AG08395 (cell line): ENCODE measurements around the gene SAA4.
A peak's percentile ranks its signal among the peaks of the same experiment; 100 is the strongest.
"Not testable (repeated sequence)": the region's sequence is repeated elsewhere in the genome, so short reads cannot be mapped to it uniquely, and the experiment has no call there.

ENCODE experiments used
- DNase-seq: peaks from one replicate; pipeline ENCODE4 v3.0.0; 2012; ENCODE audit warnings: mixed read lengths, low spot score

The SAA4 gene

DNA sequence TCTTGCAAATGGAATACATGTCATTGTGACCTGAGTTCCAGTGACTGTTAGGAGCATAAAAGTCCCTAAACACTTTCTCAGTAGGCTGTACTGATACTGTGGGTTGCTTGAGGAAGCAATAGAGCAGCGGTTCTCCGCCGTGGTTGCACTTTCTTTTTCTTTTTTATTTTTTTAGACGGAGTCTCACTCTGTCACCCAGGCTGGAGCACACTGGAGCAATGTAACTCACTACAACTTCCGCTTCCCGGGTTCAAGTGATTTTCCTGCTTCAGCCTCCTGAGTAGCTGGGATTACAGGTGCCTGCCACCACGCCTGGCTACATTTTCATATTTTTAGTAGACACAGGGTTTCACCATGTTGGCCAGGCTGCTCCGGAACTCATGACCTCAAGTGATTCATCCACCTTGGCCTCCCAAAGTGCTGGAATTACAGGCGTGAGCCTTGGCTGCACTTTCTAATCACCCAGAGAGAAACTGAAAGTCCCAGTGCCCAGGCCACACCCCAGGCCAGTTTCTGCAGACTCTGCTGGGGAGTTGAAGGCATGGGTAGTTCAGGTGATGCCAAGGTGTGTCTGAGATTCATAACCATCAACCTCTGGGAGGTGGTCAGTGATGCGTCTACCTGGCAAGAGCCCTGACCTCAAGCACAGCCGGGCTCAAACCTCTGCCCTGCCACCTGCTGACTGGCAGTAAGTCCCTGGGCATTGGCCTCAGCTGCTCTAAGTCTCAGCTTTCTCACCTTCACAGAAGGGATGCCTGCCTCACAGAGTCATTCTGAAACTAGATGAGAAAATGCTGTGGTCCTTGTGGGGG lies 10.0 kb upstream of the SAA4 start:
- not testable (repeated sequence) for DNase-seq

DNA sequence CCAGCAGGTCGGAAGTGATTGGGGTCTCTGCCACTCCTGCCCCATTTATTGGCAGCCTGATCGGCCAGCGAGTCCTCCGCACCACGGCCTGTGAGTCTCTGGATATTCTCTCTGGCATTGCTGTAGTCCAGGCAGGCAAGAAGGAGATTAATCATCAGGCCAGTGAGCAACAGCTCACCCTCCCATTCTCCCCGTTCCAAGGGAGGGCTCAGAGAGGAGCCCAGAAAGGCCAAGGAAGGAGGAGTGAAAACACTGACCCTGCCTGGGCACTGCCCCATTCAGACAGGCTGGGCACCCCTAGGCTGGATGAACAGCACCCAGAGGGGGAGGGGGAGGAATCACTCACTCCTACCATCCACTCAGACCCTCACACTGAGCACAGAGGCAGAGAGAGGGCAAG lies 8.8 kb upstream of the SAA4 start:
- DNase-seq, result no peak

DNA sequence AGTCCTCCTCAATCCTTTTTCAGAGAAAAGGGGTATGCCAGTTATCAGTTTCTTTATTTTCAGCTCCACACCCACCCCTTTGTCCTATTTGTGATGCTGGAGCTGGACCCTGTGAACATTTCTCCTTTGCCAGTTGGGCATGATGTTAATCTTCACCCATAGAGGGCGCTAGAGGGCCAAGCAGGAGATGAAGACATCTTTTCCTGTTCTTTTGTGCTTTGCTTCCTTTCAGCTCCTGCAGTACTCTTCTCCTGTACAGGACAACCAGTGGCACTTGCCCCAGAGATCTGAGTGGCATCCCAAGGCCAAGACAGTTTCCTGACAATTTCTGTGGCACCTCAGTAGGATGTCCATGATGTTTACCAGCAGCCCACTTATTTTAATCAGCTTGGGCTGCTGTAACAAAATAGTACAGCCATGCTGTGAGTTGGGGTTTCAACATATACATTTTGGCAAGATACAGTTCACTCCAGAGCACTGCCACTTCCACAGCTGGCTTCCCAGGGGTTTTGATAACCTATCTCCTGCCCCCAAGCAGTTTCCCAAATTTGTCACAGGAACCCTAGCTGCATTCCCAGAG lies 7.3 kb upstream of the SAA4 start:
- DNase-seq, result peak; percentile 74

DNA sequence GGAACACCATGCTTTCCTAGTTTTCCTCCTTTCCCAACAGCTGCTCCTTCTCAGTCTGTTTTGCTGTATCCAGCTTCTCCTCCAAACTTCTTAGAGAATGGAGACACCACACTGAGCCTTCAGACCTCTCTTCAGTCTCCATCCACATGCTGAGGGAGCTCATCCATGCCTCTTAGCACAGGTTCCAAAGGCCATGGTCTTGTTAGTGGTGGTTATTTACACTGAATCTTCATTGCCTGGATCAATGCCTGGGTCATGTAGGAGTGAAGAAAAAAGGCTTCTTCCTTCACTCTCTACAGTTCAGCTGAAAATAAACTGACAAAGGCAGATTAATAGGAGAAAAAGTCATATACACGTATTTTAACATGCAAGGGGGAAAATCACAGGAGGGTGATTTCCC lies 3.1 kb upstream of the SAA4 start:
- no peak for DNase-seq

DNA sequence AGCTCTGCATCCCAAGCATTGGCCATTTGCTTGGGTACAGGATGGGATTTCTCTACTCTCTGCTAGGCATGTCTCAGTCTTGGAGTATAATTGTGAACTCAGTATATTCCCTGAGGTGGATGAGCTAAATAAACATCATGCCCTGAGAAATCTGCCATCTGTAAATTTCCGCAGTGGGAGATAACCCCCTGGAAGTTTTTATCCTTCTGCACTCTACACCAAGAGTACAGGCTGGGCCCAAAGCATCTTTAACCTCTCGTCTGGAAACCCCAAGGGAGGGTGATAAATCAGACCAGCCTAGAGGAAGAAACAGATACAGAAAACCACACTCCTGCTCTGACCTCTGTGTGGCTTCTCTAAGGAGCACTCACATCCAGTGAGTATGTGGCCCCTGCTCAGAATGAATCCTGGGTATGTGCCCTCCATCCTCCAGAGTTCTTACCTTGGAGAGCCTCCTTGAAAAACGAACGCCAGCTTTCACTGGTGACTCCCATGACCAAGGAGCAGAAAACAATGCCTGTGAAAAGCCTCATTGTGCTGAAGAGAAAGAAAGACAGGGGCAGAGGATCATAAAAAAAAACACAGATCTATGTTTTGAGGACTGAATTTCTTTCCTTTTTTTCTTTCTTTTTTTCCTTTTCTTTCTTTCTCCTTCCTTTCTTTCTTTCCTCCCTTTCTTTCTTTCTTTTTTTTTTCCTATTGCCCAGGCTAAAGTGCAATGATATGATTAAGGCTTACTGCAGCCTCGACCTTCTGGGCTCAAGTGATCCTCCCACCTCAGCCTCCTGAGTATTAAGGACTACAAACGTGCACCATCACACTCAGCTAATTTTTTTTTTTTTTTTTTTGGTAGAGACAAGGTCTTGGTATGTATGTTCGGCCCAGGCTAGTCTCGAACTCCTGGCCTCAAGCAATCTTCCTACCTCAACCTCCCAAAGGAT lies 938 bp downstream of the SAA4 start:
- DNase-seq, result no peak

DNA sequence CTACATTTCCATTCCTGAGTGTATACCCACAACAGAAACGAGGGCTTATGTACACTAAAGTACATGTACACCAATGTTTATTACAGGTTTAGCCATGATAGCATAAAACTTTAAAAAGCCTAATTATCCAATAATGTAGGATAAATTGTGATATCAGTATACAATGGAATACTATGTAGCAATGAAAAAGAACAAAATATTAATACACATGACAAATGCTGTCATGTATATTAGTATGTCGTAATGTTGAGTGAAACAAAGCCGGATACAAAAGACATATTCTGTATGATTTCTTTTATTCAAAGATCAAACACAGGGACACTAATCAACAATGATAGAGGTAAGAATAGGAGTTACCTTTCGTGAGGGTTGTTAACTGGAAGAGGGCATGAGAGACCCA lies 2.7 kb downstream of the SAA4 start:
- DNase-seq, result no peak

DNA sequence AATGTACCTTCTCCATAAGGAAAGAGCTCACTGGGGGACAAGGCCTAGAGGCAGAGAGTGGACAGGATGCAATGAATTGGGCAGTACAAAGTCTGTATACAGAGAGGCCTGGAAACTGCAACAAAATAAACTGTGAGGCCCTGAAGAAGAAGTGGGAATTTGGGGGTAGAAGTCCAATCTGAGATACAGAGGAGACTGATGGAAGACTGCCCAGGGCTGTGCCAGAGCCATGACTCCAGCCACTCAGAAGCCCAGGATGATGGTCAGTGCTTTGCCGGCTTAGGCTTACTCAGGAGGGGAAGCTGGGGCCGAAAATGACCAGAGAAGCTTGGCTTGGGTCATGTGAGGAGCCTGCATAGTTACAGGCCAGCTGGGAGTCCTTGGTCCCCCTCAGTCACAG lies 5.7 kb downstream of the SAA4 start:
- no peak for DNase-seq

DNA sequence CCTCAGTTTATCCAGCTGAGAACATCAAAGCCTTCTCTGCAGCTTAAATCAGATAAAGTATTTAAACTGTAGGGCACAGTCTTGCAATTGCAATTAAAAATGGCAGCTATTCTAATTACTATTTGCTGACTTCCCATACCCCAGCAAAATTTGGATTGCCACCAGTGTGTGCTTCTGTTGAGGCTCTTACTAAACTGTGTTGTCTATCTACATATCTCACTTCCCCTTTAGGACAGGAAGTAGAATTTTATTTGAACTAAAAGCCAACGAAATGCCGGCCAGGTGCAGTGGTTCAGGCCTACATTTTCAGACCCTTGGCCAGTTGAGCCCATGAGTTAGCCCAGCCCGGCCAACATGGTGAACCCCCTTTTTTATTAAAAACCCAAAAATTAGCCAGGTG lies 7.1 kb downstream of the SAA4 start:
- DNase-seq, result no peak

DNA sequence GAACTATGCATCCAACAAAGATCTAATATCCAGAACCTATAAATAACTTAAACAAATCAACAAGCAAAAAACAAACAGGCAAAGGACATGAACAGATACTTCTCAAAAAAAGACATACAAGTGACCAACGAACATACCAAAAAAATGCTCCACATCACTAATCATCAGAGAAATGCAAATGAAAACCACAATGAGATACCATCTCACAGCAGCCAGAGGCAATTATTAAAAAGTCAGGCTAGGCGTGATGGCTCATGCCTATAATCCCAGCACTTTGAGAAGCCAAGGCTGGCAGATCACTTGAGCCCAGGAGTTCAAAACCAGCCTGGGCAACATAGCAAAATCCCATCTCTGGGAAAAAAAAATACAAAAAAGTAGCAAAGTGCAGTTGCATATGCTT lies 10.7 kb downstream of the SAA4 start:
- DNase-seq, result no peak

DNA sequence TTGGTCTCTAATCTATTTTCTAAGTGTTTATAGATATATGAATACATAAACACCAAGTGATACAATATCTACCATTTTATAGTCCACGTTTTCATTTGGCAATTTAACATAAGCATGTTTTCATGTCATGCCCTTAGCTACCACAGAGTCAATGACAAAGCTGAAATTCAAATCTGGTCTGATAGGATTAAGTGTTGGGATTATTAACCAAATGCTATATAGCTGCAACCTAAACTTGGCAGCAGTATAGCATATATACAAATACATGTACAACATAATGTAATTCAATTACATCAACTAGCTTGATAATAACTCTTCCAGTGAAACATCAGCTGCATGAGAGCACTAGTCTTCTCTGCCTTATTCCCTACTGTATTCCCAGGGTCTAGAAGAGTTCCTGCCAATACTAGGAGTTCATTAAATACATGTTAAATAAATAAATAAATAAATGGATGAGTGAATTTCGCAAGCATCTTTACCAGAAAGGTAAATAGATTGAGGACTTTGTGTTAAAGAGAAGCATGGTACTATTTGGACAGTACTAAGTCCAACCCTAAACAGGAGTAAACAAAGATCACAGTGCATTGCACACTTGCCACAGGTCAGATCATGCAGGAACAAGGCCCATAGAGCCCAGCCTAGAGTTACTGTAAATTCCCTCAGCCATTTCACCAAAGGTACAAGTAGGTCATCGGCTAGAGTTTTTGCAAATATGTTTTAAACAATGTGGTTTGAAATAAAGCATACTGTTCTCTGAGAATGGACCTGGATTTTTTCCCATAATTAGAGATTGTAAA lies 12.8 kb downstream of the SAA4 start:
- DNase-seq, result no peak

DNA sequence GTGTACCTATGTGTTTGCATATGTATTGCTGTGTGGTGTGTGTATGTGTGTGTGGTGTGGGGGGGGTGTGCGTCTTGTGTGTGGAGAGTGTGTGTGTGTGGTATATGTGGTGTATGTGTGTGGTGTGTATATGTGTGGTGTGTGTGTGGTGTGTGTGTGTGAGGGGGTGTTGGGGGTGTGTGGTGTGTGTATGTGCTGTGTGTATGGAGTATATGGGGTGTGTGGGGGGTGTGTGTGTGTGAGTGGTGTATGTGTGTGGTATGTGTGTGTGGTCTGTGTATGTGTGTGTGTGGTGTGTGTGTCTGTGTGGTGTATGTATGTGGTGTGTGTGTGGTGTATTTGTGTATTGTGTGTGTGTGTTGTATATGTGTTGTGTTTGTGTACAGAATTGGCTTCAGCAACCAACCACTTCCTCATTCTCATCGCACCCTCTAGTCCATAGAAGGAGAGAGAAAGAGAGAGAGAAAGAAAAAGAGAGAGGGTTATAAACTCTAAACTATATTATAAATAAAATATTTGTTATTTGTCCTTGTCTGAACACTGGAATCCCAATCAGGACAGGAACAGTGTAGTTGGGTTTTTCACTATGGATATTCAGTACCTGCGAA lies 13.7 kb downstream of the SAA4 start:
- no peak for DNase-seq

DNA sequence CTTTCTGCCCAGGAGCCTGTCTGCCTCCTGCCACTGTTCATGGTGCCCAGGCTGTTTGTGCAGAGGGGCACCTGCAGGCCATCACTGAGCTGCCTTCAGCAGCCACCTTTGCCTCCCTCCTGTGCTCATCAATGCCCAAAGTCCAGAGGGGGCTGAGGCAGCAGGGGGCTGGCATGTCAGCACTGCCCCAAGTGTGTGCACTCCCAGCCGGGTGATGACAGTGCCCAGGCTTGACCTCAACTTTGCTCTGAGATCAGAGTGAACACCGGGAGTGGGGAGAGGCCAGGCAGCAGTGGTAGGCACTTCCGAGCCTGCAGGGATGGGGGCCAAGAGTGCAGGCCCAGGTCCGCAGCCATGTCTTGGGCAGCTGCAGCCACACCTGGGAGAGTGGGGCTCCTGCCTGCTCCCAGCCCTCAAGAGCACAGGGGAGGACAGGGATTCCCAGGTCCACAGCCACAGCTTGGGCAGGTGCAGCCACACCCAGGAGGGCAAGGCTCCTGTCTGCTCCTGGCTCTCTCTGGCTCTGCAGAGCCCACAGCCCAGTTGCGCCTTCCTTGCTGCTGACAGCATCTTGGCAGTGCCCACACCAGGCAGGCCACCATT lies 15.2 kb downstream of the SAA4 start:
- no peak for DNase-seq

DNA sequence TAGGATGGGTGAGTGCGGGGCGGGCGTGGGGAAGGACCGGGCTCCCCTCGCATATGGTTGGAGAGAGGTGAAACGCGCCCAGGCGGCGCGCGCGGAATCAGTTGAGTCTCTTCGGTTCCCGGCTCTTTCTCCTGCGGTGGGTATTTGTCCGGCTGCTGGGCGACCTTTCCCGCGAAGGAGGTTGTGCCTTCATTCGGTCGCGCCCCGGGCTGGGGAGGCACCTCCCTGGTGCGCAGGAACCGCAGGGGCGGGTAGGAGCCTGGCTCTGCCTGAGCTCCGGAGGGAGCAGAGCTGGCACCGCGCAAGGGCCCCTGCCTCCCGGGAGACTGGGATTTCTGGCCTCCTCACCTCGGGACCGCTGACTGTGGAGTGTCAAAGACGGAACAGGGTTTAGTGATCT lies 27.5 kb downstream of the SAA4 start:
- no peak for DNase-seq

DNA sequence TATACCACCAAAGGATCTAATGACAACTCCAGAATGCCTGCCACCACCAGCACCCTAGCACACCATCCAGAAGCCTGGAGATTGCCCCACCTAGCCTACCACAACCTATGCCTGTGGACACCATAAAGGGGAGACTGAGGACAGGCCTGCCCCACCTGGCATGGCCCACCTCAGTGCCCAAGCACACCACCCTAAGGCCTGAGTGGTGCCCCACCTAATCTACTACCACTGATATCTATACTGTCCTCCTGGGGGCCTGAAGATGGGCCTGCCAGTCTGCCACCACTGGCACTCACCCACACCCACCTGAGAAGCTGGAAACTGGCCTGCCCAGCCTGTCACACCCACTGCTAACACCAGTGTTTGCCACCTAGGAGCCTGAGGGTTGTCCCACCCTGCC lies 31.8 kb downstream of the SAA4 start:
- no peak for DNase-seq

DNA sequence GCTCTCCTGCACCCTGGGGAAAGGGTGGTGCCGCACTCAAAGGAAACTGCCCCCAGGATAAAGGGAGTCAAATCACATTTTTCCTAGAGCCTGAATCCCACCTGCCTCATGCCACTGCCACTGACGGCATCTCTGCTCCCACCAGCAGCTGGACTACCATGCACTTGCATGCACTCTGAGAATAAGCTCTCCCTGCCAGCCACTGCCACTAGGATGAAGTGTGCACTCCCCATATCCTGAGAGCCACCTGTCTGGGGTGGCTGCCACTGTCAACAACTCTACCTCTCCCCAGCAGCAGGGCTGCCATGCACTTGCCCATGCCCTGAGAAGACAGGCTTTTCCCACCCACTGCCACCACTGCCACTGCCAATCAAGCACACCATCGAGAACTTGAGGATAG lies 32.4 kb downstream of the SAA4 start:
- DNase-seq, result no peak

DNA sequence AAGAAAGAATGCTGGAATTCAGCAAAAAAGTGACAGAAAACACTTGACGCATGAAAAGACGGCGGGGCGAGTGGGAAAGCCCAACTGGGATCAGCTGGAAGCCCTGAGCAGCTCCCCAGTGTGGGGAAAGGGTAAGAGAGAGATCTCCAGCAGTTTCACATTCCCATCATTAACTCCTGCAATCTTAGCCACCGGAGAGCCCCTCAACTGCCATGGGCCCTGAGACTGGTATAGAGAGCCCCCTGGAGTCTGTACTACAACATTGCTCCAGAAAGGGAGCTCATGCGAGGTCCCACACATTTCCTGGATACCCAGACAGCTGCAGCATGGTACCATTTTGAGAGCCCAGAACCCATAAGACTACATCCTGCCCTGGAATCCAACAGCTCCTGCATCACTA lies 32.9 kb downstream of the SAA4 start:
- DNase-seq, result peak; percentile 33

DNA sequence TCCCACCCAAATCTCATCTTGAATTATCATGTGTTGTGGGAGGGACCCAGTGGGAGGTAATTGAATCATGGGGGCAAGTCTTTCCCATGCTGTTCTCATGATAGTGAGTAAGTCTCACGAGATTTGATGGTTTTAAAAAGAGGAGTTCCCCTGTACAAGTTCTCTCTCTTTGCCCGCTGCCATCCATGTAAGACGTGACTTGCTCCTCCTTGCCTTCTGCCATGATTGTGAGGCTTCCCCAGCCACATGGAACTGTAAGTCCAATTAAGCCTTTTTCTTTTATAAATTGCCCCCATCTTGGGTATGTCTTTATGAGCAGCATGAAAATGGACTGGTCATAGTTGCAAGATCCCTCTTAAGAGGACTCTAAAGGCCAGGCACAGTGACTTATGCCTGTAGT lies 38.9 kb downstream of the SAA4 start:
- not testable (repeated sequence) for DNase-seq

DNA sequence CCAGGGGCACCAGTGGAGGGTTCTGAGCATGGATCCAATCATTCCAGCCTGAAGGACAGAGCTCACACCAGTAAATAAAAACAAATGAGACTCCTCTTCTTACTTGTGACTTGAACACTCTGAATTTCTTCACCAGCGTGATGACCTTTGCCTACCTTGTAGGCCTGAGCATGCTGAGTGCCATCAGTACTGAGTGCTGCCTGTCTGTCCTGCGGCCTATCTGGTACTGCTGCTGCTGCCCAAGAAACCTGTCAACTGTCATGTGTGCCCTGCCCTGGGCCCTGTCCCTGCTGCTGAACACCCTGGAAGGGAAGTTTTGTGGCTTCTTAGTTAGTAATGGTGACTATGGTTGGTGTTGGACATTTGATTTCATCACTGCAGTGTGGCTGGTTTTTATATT lies 40.1 kb downstream of the SAA4 start:
- no peak for DNase-seq

DNA sequence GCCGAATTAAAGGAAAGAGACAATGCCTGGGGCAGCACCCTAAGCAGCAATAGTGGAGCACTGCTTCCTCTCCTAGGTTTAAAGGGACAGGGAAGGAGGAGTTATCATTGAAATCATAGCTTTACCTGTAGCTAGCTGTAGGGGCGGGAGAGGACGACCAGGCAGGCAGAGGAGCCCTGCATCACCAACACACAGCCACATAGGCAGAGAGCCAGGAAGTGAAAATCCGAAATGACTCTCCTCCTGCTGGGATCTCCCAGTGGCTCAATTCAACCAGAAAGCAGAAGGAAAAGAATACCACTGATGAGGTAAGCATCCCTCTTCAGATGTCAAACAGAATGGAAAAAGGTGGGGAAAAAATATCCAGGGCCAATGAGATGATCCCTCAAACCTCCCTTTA lies 43.6 kb downstream of the SAA4 start:
- no peak for DNase-seq

DNA sequence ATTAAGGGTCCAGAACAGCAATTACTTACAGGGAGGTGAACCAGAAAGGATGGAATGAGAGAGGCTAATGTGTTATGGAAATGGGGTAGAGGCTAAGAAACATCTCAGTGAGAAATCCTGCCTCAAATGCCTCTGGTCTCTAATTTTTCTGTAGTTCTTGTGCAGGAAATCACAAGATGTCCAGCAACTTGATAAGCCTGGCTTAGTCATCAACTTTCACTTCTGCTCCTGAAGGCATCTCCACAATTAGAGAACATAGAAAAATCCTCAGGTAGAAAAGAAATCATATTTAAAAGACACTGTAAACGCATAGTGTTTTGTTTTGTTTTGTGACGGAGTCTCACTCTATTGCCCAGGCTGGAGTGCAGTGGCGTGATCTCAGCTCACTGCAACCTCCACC lies 45.2 kb downstream of the SAA4 start:
- no peak for DNase-seq
